CD4-positive, alpha-beta T cell treated with Interleukin-12 subunit alpha and Interleukin-12 subunit beta, for 1 hour (primary cell): ENCODE results near the gene PRKAR1A.
A peak's percentile ranks its signal among the peaks of the same experiment; 100 is the strongest.
"Not testable (repeated sequence)": the region's sequence is repeated elsewhere in the genome, so short reads cannot be mapped to it uniquely, and the experiment has no call there.

Experiments used
- DNase-seq: peaks from one replicate; pipeline ENCODE4 v3.0.0-alpha.2; 2020

PRKAR1A gene

GRCh38 chr17:68511671-68512246 lies 471 bp upstream of the PRKAR1A start:
- DNase-seq = peak; percentile 79

- peak; percentile 8 for DNase-seq
These were observed 787 bp downstream of the PRKAR1A start for GRCh38 chr17:68512960-68513474.

- no peak for DNase-seq
These were observed 1.7 kb downstream of the PRKAR1A start for GRCh38 chr17:68513932-68514331.

- no peak for DNase-seq
These were observed 2.8 kb downstream of the PRKAR1A start for GRCh38 chr17:68514831-68515635.

GRCh38 chr17:68516732-68517131 lies 4.5 kb downstream of the PRKAR1A start:
- DNase-seq = no peak

GRCh38 chr17:68517605-68518004 lies 5.4 kb downstream of the PRKAR1A start:
- DNase-seq = not testable (repeated sequence)

GRCh38 chr17:68518063-68518815 lies 6.0 kb downstream of the PRKAR1A start:
- no peak for DNase-seq

GRCh38 chr17:68519051-68519450 lies 6.8 kb downstream of the PRKAR1A start:
- DNase-seq = not testable (repeated sequence)

- DNase-seq = no peak
These were observed 7.7 kb downstream of the PRKAR1A start for GRCh38 chr17:68519911-68520310.

- no peak for DNase-seq
These were observed 10.0 kb downstream of the PRKAR1A start for GRCh38 chr17:68522266-68522665.

GRCh38 chr17:68526548-68526947 lies 14.3 kb downstream of the PRKAR1A start:
- no peak for DNase-seq

GRCh38 chr17:68527314-68527713 lies 15.1 kb downstream of the PRKAR1A start:
- no peak for DNase-seq

GRCh38 chr17:68531252-68531651 lies 19.0 kb downstream of the PRKAR1A start:
- no peak for DNase-seq

GRCh38 chr17:68532826-68533225 lies 20.6 kb downstream of the PRKAR1A start:
- DNase-seq = no peak

GRCh38 chr17:68533887-68534694 lies 21.9 kb downstream of the PRKAR1A start:
- DNase-seq = no peak

- no peak for DNase-seq
These were observed 22.5 kb downstream of the PRKAR1A start for GRCh38 chr17:68534695-68535088.

GRCh38 chr17:68535922-68536321 lies 23.7 kb downstream of the PRKAR1A start:
- no peak for DNase-seq

- no peak for DNase-seq
These were observed 27.6 kb downstream of the PRKAR1A start for GRCh38 chr17:68539548-68540467.

- DNase-seq = no peak
These were observed 28.8 kb downstream of the PRKAR1A start for GRCh38 chr17:68540981-68541380.

- no peak for DNase-seq
These were observed 29.6 kb downstream of the PRKAR1A start for GRCh38 chr17:68541816-68542215.

GRCh38 chr17:68542698-68543463 lies 30.7 kb downstream of the PRKAR1A start:
- DNase-seq = no peak
